Panc1 (cell line): Measurements from ENCODE around the gene BCL2L11. TPM values are rescaled to one million over a fixed set of nuclear protein-coding genes. Genes with fewer than 3 reads are reported as not detected.

Experiments
- ATAC-seq: fragments of 200-7000 bp; cut with Tn5 transposase; 2 replicates; pipeline ENCODE4 v1.9.1; 2020; ENCODE audit warnings: mild to moderate bottlenecking, moderate library complexity
- BruUV-seq: library from RNA; stranded (reverse); fragments of 400-500 nt; replicated peaks from 2 replicates; lab custom pipeline; 2021; lab: Mats Ljungman, UMichigan
- CTCF ChIA-PET: fragments of 300-600 bp; sonication (Branson Sonifier 250); formaldehyde crosslinking; loops from one replicate; lab custom pipeline; 2022; ENCODE audit warnings: antibody characterized with exemption; lab: Charles Lee
- POLR2A ChIA-PET: fragments of 300-600 bp; sonication (Branson Sonifier 250); formaldehyde crosslinking; loops from one replicate; lab custom pipeline; 2022; ENCODE audit warnings: antibody characterized with exemption; lab: Charles Lee
- DNase-seq: peaks from one replicate; pipeline ENCODE4 v3.0.0-alpha.2; 2010; ENCODE audit warnings: low read depth, low spot score
- H3K27ac ChIP-seq: 2 replicates; pipeline ENCODE4 v1.5.1; 2011; ENCODE audit warnings: mild to moderate bottlenecking, low read length, inconsistent platforms
- H3K27me3 ChIP-seq: fragments of 200-500 bp; sonication (Bioruptor generic); 2 replicates; pipeline ENCODE4 v1.6.0; 2014; ENCODE audit warnings: low read length, inconsistent platforms; ENCODE audit not compliant: control insufficient read depth, insufficient read depth
- H3K36me3 ChIP-seq: fragments of 200-500 bp; sonication (Bioruptor generic); 2 replicates; pipeline ENCODE4 v1.5.1; 2014; ENCODE audit warnings: inconsistent platforms, mild to moderate bottlenecking, low read length, moderate library complexity; ENCODE audit not compliant: control insufficient read depth, insufficient read depth
- H3K4me1 ChIP-seq: 2 replicates; pipeline ENCODE4 v1.5.1; 2011; ENCODE audit warnings: inconsistent platforms, mild to moderate bottlenecking, low read length, moderate library complexity; ENCODE audit not compliant: control insufficient read depth, insufficient read depth
- H3K4me3 ChIP-seq, 2 experiments: 2 replicates each; pipeline ENCODE4 v1.5.1; 2011 to 2012; ENCODE audit warnings: low read depth in 2 of 2, low read length in 2 of 2, mild to moderate bottlenecking in 2 of 2, inconsistent platforms in 1 of 2, moderate library complexity in 1 of 2
- H3K9me3 ChIP-seq: fragments of 200-500 bp; sonication (Bioruptor generic); 2 replicates; pipeline ENCODE4 v1.5.1; 2014; ENCODE audit warnings: low read depth, mild to moderate bottlenecking, inconsistent platforms, low read length, moderate library complexity; ENCODE audit not compliant: control insufficient read depth, insufficient read depth
- CTCF ChIP-seq: fragments of 450-650 bp; IDR thresholded peaks from 2 replicates; pipeline ENCODE4 v1.5.1; 2017; ENCODE audit warnings: mild to moderate bottlenecking
- POLR2AphosphoS5 ChIP-seq: IDR thresholded peaks from 2 replicates; pipeline ENCODE4 v1.6.1; 2012; ENCODE audit warnings: mild to moderate bottlenecking, low read depth, low read length, moderate library complexity
- REST ChIP-seq, 2 experiments: IDR thresholded peaks; 2 replicates each; pipeline ENCODE4 v1.6.1; 2011 to 2012; ENCODE audit warnings: low read depth in 2 of 2, control low read depth in 1 of 2, low read length in 1 of 2, mild to moderate bottlenecking in 1 of 2, moderate library complexity in 1 of 2; ENCODE audit not compliant: insufficient read depth in 1 of 2
- SIN3A ChIP-seq: IDR thresholded peaks from 2 replicates; pipeline ENCODE4 v1.6.1; 2012; ENCODE audit warnings: low read depth, mild to moderate bottlenecking, low read length, moderate library complexity, borderline replicate concordance; ENCODE audit not compliant: insufficient read depth
- TCF7L2 ChIP-seq: IDR thresholded peaks from 2 replicates; pipeline ENCODE4 v1.6.1; 2011; ENCODE audit warnings: mild to moderate bottlenecking, low read depth, low read length, inconsistent platforms
- in situ Hi-C: cut with HindIII; loops from 2 replicates; pipeline ENCODE4 v1.10.0; 2016; ENCODE audit warnings: low sequenced_read_pairs, low pct_unique_long_range_greater_than_20kb
- intact Hi-C: fragments of 100-400 bp; cut with micrococcal nuclease; formaldehyde crosslinking; loops from one replicate; pipeline ENCODE4 v1.10.0; 2022; ENCODE audit not compliant: unreplicated experiment
- total RNA-seq: library from RNA; stranded (reverse); gene quantifications from one replicate; pipeline ENCODE4 v1.2.1, GENCODE V29; 2021; ENCODE audit not compliant: unreplicated experiment

Gene BCL2L11
- total RNA-seq, 1 experiment from 2014 or later = 43.8 TPM

- H3K4me1 ChIP-seq = peaks cover 8% of the 10 kb centered on the region; the same call in 1 of the 2 replicates
- in situ Hi-C loops (no loop called here), intact Hi-C loops (no loop called here)
Observed at GRCh38 chr2:111156529-111156928, 35.8 kb downstream of the BCL2L11 start.

GRCh38 chr2:111157071-111157661 is 36.5 kb downstream of the BCL2L11 start:
- CTCF ChIA-PET = no interaction called here
- no peak overlapping the region for H3K4me3 ChIP-seq
- no peaks in the 10 kb centered on the region for H3K9me3 ChIP-seq
- H3K27me3 ChIP-seq = no peaks in the 10 kb centered on the region
- BruUV-seq = no TSS peak
- no peak for ATAC-seq
- intact Hi-C loops (no loop called here), in situ Hi-C loops (no loop called here)
- peaks cover 11% of the 10 kb centered on the region for H3K36me3 ChIP-seq
- H3K27ac ChIP-seq = no peak overlapping the region
- POLR2A ChIA-PET = no interaction called here
- TF ChIP-seq CTCF (no peak), REST (IDR thresholded peaks at IDR 0.05; ENCODE audit: insufficient read depth in 1 of 2, low read depth in 2 of 2, low read length in 1 of 2) (no peak), SIN3A (no peak), TCF7L2 (no peak), POLR2AphosphoS5 (no peak)
- H3K4me1 ChIP-seq = peaks cover 8% of the 10 kb centered on the region; the same call in 1 of the 2 replicates
- DNase-seq = no peak

More at GRCh38 chr2:111156529-111156928, 35.8 kb downstream of the BCL2L11 start:
- ChIA-PET CTCF (no interaction called here), POLR2A (no interaction called here)
- no peak overlapping the region for H3K4me3 ChIP-seq
- H3K9me3 ChIP-seq = no peaks in the 10 kb centered on the region
- no peak overlapping the region for H3K27ac ChIP-seq
- no peaks in the 10 kb centered on the region for H3K27me3 ChIP-seq
- ATAC-seq (no peak), DNase-seq (no peak)
- no peak for TF ChIP-seq TCF7L2
- no peak for TF ChIP-seq REST (IDR thresholded peaks at IDR 0.05; ENCODE audit: insufficient read depth in 1 of 2, low read depth in 2 of 2, low read length in 1 of 2)
- no peak for TF ChIP-seq POLR2AphosphoS5
- no peak for TF ChIP-seq SIN3A
- TF ChIP-seq CTCF = no peak
- TSS peak; percentile 1 for BruUV-seq
- H3K36me3 ChIP-seq = peaks cover 12% of the 10 kb centered on the region
